Panc1 (cell line): Measurements from ENCODE around the gene MXD4. TPM values are rescaled to one million over a fixed set of nuclear protein-coding genes. Genes with fewer than 3 reads are reported as not detected.

Experiments
- ATAC-seq: fragments of 200-7000 bp; cut with Tn5 transposase; 2 replicates; pipeline ENCODE4 v1.9.1; 2020; ENCODE audit warnings: mild to moderate bottlenecking, moderate library complexity
- BruUV-seq: library from RNA; stranded (reverse); fragments of 400-500 nt; replicated peaks from 2 replicates; lab custom pipeline; 2021; lab: Mats Ljungman, UMichigan
- CTCF ChIA-PET: fragments of 300-600 bp; sonication (Branson Sonifier 250); formaldehyde crosslinking; loops from one replicate; lab custom pipeline; 2022; ENCODE audit warnings: antibody characterized with exemption; lab: Charles Lee
- POLR2A ChIA-PET: fragments of 300-600 bp; sonication (Branson Sonifier 250); formaldehyde crosslinking; loops from one replicate; lab custom pipeline; 2022; ENCODE audit warnings: antibody characterized with exemption; lab: Charles Lee
- DNase-seq: peaks from one replicate; pipeline ENCODE4 v3.0.0-alpha.2; 2010; ENCODE audit warnings: low read depth, low spot score
- H3K27ac ChIP-seq: 2 replicates; pipeline ENCODE4 v1.5.1; 2011; ENCODE audit warnings: mild to moderate bottlenecking, low read length, inconsistent platforms
- H3K27me3 ChIP-seq: fragments of 200-500 bp; sonication (Bioruptor generic); 2 replicates; pipeline ENCODE4 v1.6.0; 2014; ENCODE audit warnings: low read length, inconsistent platforms; ENCODE audit not compliant: control insufficient read depth, insufficient read depth
- H3K36me3 ChIP-seq: fragments of 200-500 bp; sonication (Bioruptor generic); 2 replicates; pipeline ENCODE4 v1.5.1; 2014; ENCODE audit warnings: inconsistent platforms, mild to moderate bottlenecking, low read length, moderate library complexity; ENCODE audit not compliant: control insufficient read depth, insufficient read depth
- H3K4me1 ChIP-seq: 2 replicates; pipeline ENCODE4 v1.5.1; 2011; ENCODE audit warnings: inconsistent platforms, mild to moderate bottlenecking, low read length, moderate library complexity; ENCODE audit not compliant: control insufficient read depth, insufficient read depth
- H3K4me3 ChIP-seq, 2 experiments: 2 replicates each; pipeline ENCODE4 v1.5.1; 2011 to 2012; ENCODE audit warnings: low read depth in 2 of 2, low read length in 2 of 2, mild to moderate bottlenecking in 2 of 2, inconsistent platforms in 1 of 2, moderate library complexity in 1 of 2
- H3K9me3 ChIP-seq: fragments of 200-500 bp; sonication (Bioruptor generic); 2 replicates; pipeline ENCODE4 v1.5.1; 2014; ENCODE audit warnings: low read depth, mild to moderate bottlenecking, inconsistent platforms, low read length, moderate library complexity; ENCODE audit not compliant: control insufficient read depth, insufficient read depth
- POLR2AphosphoS5 ChIP-seq: IDR thresholded peaks from 2 replicates; pipeline ENCODE4 v1.6.1; 2012; ENCODE audit warnings: mild to moderate bottlenecking, low read depth, low read length, moderate library complexity
- SIN3A ChIP-seq: IDR thresholded peaks from 2 replicates; pipeline ENCODE4 v1.6.1; 2012; ENCODE audit warnings: low read depth, mild to moderate bottlenecking, low read length, moderate library complexity, borderline replicate concordance; ENCODE audit not compliant: insufficient read depth
- TCF7L2 ChIP-seq: IDR thresholded peaks from 2 replicates; pipeline ENCODE4 v1.6.1; 2011; ENCODE audit warnings: mild to moderate bottlenecking, low read depth, low read length, inconsistent platforms
- in situ Hi-C: cut with HindIII; loops from 2 replicates; pipeline ENCODE4 v1.10.0; 2016; ENCODE audit warnings: low sequenced_read_pairs, low pct_unique_long_range_greater_than_20kb
- intact Hi-C: fragments of 100-400 bp; cut with micrococcal nuclease; formaldehyde crosslinking; loops from one replicate; pipeline ENCODE4 v1.10.0; 2022; ENCODE audit not compliant: unreplicated experiment
- total RNA-seq: library from RNA; stranded (reverse); gene quantifications from one replicate; pipeline ENCODE4 v1.2.1, GENCODE V29; 2021; ENCODE audit not compliant: unreplicated experiment
- TF ChIP-seq, protein P1 (sequence below): fragments of 450-650 bp; IDR thresholded peaks from 2 replicates; pipeline ENCODE4 v1.5.1; 2017; ENCODE audit warnings: mild to moderate bottlenecking
- TF ChIP-seq, protein P2 (sequence below), 2 experiments: IDR thresholded peaks; 2 replicates each; pipeline ENCODE4 v1.6.1; 2011 to 2012; ENCODE audit warnings: low read depth in 2 of 2, control low read depth in 1 of 2, low read length in 1 of 2, mild to moderate bottlenecking in 1 of 2, moderate library complexity in 1 of 2; ENCODE audit not compliant: insufficient read depth in 1 of 2

MXD4 gene
- total RNA-seq, 1 experiment from 2014 or later = 32.7 TPM

DNA sequence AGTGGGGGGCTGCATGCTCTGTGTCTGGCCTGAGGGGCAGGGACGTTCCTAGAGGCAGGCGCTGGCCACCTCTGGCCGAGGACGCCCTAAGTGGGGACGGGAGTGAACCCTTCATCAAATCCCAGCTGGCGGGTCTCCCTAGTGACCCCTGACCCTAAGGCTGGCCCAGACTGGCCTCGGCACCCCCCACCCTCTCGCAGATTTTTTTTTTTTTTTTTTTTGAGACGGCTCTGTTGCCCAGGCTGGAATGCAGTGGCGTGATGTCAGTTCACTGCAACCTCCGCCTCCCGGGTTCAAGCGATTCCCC lies 988 bp upstream of the MXD4 start:
- ChIA-PET POLR2A (no interaction called here), CTCF (no interaction called here)

DNA sequence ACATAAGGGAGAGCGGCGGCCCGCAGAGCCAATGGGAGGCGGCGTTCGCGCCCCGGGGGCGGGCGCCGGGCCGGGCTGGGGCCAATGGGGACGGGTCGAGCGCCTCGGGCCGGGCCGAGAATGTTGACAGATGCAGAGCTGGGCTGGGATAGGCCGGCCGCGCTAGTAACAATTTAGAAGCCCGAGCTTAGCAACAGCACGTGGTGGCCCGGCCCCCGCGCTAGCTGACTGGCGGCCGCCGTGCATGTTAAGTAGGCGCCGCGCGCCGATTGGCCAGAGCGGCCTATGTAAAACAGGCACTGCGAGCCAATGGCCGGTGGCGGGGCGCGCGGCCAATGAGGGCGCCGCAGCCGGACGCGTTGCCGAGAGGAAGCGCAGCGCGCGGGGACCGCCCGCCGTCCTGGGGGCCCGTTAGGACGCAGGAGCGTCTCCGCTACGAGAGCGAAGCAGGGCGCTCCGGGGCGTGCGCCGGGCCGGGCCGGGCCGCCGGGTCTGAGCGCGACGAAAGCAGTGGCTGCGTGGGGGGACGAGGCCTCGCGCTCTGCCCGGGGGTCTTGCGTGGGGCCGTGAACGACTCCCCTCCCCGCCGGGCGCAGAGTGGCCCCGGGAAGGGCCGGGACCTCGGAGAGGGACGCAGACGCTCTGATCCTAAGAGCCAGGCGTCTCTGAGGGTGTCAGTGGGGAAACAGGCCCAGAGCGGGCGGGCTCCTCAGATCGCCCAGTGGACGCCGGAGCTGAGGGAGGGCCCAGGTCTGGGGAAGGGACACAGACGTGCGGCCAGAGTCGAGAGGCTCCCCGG lies 435 bp upstream of the MXD4 start:
- peaks cover 5% of the 10 kb centered on the region for H3K4me1 ChIP-seq
- intact Hi-C loops = no loop called here
- CTCF ChIA-PET = no interaction called here

More for the DNA sequence above, 988 bp upstream of the MXD4 start:
- Histone ChIP-seq H3K27me3 (no peaks in the 10 kb centered on the region), H3K4me1 (peaks cover 5% of the 10 kb centered on the region), H3K36me3 (no peaks in the 10 kb centered on the region; the same call in 1 of the 2 replicates), H3K4me3 (peak overlapping the region; percentile 56 to 59), H3K9me3 (no peaks in the 10 kb centered on the region), H3K27ac (peak overlapping the region; percentile 81)
- TF ChIP-seq, protein P1, sequence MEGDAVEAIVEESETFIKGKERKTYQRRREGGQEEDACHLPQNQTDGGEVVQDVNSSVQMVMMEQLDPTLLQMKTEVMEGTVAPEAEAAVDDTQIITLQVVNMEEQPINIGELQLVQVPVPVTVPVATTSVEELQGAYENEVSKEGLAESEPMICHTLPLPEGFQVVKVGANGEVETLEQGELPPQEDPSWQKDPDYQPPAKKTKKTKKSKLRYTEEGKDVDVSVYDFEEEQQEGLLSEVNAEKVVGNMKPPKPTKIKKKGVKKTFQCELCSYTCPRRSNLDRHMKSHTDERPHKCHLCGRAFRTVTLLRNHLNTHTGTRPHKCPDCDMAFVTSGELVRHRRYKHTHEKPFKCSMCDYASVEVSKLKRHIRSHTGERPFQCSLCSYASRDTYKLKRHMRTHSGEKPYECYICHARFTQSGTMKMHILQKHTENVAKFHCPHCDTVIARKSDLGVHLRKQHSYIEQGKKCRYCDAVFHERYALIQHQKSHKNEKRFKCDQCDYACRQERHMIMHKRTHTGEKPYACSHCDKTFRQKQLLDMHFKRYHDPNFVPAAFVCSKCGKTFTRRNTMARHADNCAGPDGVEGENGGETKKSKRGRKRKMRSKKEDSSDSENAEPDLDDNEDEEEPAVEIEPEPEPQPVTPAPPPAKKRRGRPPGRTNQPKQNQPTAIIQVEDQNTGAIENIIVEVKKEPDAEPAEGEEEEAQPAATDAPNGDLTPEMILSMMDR = no peak
- TF ChIP-seq, protein P2, sequence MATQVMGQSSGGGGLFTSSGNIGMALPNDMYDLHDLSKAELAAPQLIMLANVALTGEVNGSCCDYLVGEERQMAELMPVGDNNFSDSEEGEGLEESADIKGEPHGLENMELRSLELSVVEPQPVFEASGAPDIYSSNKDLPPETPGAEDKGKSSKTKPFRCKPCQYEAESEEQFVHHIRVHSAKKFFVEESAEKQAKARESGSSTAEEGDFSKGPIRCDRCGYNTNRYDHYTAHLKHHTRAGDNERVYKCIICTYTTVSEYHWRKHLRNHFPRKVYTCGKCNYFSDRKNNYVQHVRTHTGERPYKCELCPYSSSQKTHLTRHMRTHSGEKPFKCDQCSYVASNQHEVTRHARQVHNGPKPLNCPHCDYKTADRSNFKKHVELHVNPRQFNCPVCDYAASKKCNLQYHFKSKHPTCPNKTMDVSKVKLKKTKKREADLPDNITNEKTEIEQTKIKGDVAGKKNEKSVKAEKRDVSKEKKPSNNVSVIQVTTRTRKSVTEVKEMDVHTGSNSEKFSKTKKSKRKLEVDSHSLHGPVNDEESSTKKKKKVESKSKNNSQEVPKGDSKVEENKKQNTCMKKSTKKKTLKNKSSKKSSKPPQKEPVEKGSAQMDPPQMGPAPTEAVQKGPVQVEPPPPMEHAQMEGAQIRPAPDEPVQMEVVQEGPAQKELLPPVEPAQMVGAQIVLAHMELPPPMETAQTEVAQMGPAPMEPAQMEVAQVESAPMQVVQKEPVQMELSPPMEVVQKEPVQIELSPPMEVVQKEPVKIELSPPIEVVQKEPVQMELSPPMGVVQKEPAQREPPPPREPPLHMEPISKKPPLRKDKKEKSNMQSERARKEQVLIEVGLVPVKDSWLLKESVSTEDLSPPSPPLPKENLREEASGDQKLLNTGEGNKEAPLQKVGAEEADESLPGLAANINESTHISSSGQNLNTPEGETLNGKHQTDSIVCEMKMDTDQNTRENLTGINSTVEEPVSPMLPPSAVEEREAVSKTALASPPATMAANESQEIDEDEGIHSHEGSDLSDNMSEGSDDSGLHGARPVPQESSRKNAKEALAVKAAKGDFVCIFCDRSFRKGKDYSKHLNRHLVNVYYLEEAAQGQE (IDR thresholded peaks at IDR 0.05; ENCODE audit: insufficient read depth in 1 of 2, low read depth in 2 of 2, low read length in 1 of 2) = no peak
- no peak for TF ChIP-seq POLR2AphosphoS5
- TF ChIP-seq SIN3A = no peak
- no peak for TF ChIP-seq TCF7L2
- in situ Hi-C loops (no loop called here), intact Hi-C loops (no loop called here)
- no peak for DNase-seq
- BruUV-seq = no TSS peak
- no peak for ATAC-seq

More for the DNA sequence above, 435 bp upstream of the MXD4 start:
- TF ChIP-seq POLR2AphosphoS5 = peak; percentile 62; the same call in 1 of the 2 replicates
- no peak for TF ChIP-seq TCF7L2
- peak; percentile 54; the same call in 1 of the 2 replicates for TF ChIP-seq SIN3A
- H3K36me3 ChIP-seq = no peaks in the 10 kb centered on the region; the same call in 1 of the 2 replicates
- BruUV-seq = TSS peak; percentile 86
- H3K27me3 ChIP-seq = no peaks in the 10 kb centered on the region
- POLR2A ChIA-PET = interaction anchor here (0.6 kb wide), 1 partner anchor 157 kb away, joined by 3 read pairs; the partner anchor contains the start of gene CFAP99
- H3K9me3 ChIP-seq = no peaks in the 10 kb centered on the region
- peak overlapping the region; percentile 59 to 63 for H3K4me3 ChIP-seq
- peak overlapping the region; percentile 81 for H3K27ac ChIP-seq
- ATAC-seq (peak; percentile 92), DNase-seq (peak; percentile 76)
- in situ Hi-C loops = no loop called here
